GM12878 (cell line): ENCODE results near the gene CPD. TPM values are rescaled to one million over a fixed set of nuclear protein-coding genes. Genes with fewer than 3 reads are reported as not detected.

Source experiments
- ATAC-seq: fragments of 200-7000 bp; cut with Tn5 transposase; 3 replicates; pipeline ENCODE4 v1.9.1; 2020; ENCODE audit warnings: mild to moderate bottlenecking, moderate library complexity
- BruUV-seq: library from RNA; stranded (reverse); fragments of 400-500 nt; replicated peaks from 2 replicates; lab custom pipeline; 2021; lab: Mats Ljungman, UMichigan
- CTCF ChIA-PET: fragments of 300-600 bp; sonication (Branson Sonifier 250); formaldehyde crosslinking; extraction: SDS; loops from one replicate; lab custom pipeline; 2021; ENCODE audit warnings: inconsistent platforms; lab: Yijun Ruan, JAX
- POLR2A ChIA-PET: fragments of 350-600 bp; formaldehyde crosslinking; extraction: SDS; loops from one replicate; lab custom pipeline; 2021; ENCODE audit warnings: inconsistent platforms; lab: Charles Lee
- RAD21 ChIA-PET: fragments of 300-600 bp; sonication (Branson Sonifier 250); formaldehyde crosslinking; loops from one replicate; lab custom pipeline; 2023; ENCODE audit warnings: antibody characterized with exemption; ENCODE audit not compliant: unreplicated experiment; lab: Charles Lee
- SMC1A ChIA-PET: fragments of 300-600 bp; sonication (Branson Sonifier 250); formaldehyde crosslinking; loops from one replicate; lab custom pipeline; 2023; ENCODE audit not compliant: unreplicated experiment, uncharacterized antibody; lab: Charles Lee
- DNase-seq: peaks from one replicate; pipeline ENCODE4 v3.0.0-alpha.2; 2011; ENCODE audit warnings: low read depth, low spot score
- FAIRE-seq: peaks from 3 replicates; lab custom pipeline; 2011; peaks lifted over from hg19 to GRCh38; lab: Jason Lieb, UNC
- H2AFZ ChIP-seq: 2 replicates; pipeline ENCODE4 v1.6.0; 2011; ENCODE audit warnings: low read depth, low read length, control low read depth; ENCODE audit not compliant: control insufficient read depth
- H3K27ac ChIP-seq: 2 replicates; pipeline ENCODE4 v1.5.1; 2011; ENCODE audit warnings: control low read depth; ENCODE audit not compliant: control insufficient read depth, insufficient read depth
- H3K27me3 ChIP-seq, 2 experiments: replicated peaks in 1 of 2; 2 replicates each; pipeline versions ENCODE4 v1.6.0 to v1.6.1; 2011; ENCODE audit warnings: low read length in 1 of 2; ENCODE audit not compliant: control insufficient read depth in 2 of 2, insufficient read depth in 2 of 2
- H3K36me3 ChIP-seq, 2 experiments: 2 replicates each; pipeline ENCODE4 v1.5.1; 2011; ENCODE audit warnings: low read length in 1 of 2; ENCODE audit not compliant: control insufficient read depth in 2 of 2, insufficient read depth in 2 of 2
- H3K4me1 ChIP-seq: 2 replicates; pipeline ENCODE4 v1.6.1; 2011; ENCODE audit warnings: mild to moderate bottlenecking, low read length, moderate library complexity, mixed read lengths; ENCODE audit not compliant: control insufficient read depth, insufficient read depth
- H3K4me2 ChIP-seq: 2 replicates; pipeline ENCODE4 v1.6.0; 2011; ENCODE audit warnings: control low read depth; ENCODE audit not compliant: control insufficient read depth, insufficient read depth
- H3K4me3 ChIP-seq: fragments of 200-600 bp; sonication (generic); 2 replicates; pipeline ENCODE4 v1.5.1; 2016
- H3K79me2 ChIP-seq: 2 replicates; pipeline ENCODE4 v1.6.0; 2011; ENCODE audit warnings: low read length; ENCODE audit not compliant: control insufficient read depth, insufficient read depth
- H3K9ac ChIP-seq: 2 replicates; pipeline ENCODE4 v1.8.0; 2011; ENCODE audit warnings: low read length, control low read depth, mixed read lengths; ENCODE audit not compliant: control insufficient read depth, insufficient read depth
- H3K9me3 ChIP-seq: replicated peaks from 3 replicates; pipeline ENCODE4 v1.5.1; 2011; ENCODE audit warnings: mild to moderate bottlenecking, low read length; ENCODE audit not compliant: control insufficient read depth, insufficient read depth
- H4K20me1 ChIP-seq: 2 replicates; pipeline ENCODE4 v1.6.0; 2011; ENCODE audit not compliant: control insufficient read depth, insufficient read depth
- FOXK2 ChIP-seq: fragments of 450-650 bp; IDR thresholded peaks from 2 replicates; pipeline ENCODE4 v1.6.1; 2017; ENCODE audit warnings: mild to moderate bottlenecking, moderate library complexity
- SIX5 ChIP-seq: IDR thresholded peaks from 2 replicates; pipeline ENCODE4 v1.6.1; 2011; ENCODE audit warnings: mild to moderate bottlenecking, low read depth, low read length, moderate library complexity; ENCODE audit not compliant: severe bottlenecking
- SREBF1 ChIP-seq: IDR thresholded peaks from 2 replicates; pipeline ENCODE4 v1.6.1; 2012; ENCODE audit warnings: mild to moderate bottlenecking, low read length
- TCF12 ChIP-seq: IDR thresholded peaks from 2 replicates; pipeline ENCODE4 v1.6.1; 2011; ENCODE audit warnings: low read depth, mild to moderate bottlenecking, low read length
- WGBS: methylation state at CpG from one replicate; pipeline ENCODE4 v1.1.6; 2016; ENCODE audit warnings: low lambda C conversion rate; ENCODE audit not compliant: insufficient replicate concordance, insufficient coverage; ENCODE audit errors: missing lambda C conversion rate; 5-methylcytosine and 5-hydroxymethylcytosine counted together
- in situ Hi-C: fragments of 300-500 bp; cut with MboI; formaldehyde crosslinking; loops from 9 replicates; pipeline ENCODE4 v1.14.3; 2018; ENCODE audit warnings: mixed read lengths
- intact Hi-C: fragments of 100-400 bp; cut with micrococcal nuclease; formaldehyde crosslinking; loops from one replicate; pipeline ENCODE4 v1.14.2; 2022; ENCODE audit not compliant: unreplicated experiment
- polyA plus RNA-seq, 11 experiments: library from polyadenylated mRNA; depleted of rRNA in 4 of 11; unstranded in 6 of 11; stranded (reverse) in 5 of 11; fragments of >200 nt; fragmentation: Nextera tagmentation in 4 of 11; fragmentation: Illumina TruSeq in 1 of 11; extraction: Ambion mirVana in 4 of 11; extraction: Trizol in 1 of 11; gene quantifications; 1 replicate in 1 of 11; 2 replicates in 10 of 11; pipeline versions ENCODE4 v1.2.1 to v1.2.3, GENCODE V29; 2011 to 2016; ENCODE audit warnings: inconsistent platforms in 2 of 11, missing spikeins in 2 of 11, low read depth in 1 of 11
- total RNA-seq, 4 experiments: library from RNA; depleted of rRNA in 3 of 4; stranded (reverse); fragments of >200 nt in 3 of 4; fragmentation: Illumina TruSeq in 1 of 4; extraction: Trizol in 1 of 4; gene quantifications; 2 replicates each; pipeline versions ENCODE4 v1.2.1 to v1.2.3, GENCODE V29; 2013 to 2021
- TF ChIP-seq, protein P1 (sequence below): fragments of 450-650 bp; conservative IDR thresholded peaks from 2 replicates; pipeline ENCODE4 v1.6.1; 2017; ENCODE audit warnings: mild to moderate bottlenecking, moderate library complexity

CPD gene
- total and polyA plus RNA-seq, 10 of the 15 experiments (the other 5 are each of a cell fraction or from before 2014, with no cell fraction given): 3.5 to 24.2 (median 15.7) TPM

DNA sequence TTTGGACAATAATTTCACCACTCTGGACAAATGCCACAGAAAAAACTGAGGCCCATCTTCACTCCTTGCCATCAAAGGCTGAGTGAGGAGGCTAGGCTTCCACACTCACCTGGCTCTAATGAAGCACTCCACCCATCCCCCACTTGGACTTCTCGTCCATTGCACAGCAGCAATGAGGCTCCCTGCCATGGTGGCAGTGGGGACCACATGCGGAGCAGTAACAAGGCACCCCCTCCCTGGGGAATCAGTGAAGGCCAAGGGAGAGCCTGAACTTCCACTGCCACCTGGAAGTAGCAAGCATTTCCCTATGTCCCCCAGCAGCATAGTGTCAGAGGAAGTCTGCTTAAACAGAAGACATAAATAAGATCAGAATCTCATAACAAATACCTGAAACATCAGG lies 96.5 kb downstream of the CPD start:
- TF ChIP-seq, protein P1, sequence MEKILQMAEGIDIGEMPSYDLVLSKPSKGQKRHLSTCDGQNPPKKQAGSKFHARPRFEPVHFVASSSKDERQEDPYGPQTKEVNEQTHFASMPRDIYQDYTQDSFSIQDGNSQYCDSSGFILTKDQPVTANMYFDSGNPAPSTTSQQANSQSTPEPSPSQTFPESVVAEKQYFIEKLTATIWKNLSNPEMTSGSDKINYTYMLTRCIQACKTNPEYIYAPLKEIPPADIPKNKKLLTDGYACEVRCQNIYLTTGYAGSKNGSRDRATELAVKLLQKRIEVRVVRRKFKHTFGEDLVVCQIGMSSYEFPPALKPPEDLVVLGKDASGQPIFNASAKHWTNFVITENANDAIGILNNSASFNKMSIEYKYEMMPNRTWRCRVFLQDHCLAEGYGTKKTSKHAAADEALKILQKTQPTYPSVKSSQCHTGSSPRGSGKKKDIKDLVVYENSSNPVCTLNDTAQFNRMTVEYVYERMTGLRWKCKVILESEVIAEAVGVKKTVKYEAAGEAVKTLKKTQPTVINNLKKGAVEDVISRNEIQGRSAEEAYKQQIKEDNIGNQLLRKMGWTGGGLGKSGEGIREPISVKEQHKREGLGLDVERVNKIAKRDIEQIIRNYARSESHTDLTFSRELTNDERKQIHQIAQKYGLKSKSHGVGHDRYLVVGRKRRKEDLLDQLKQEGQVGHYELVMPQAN: no peak
- no peak for TF ChIP-seq FOXK2
- TF ChIP-seq SREBF1: no peak
- TF ChIP-seq TCF12: no peak
- no peak for TF ChIP-seq SIX5
- TF ChIP-seq, all 136 proteins: peak for 0
- Histone ChIP-seq H3K9ac (no peak overlapping the region), H4K20me1 (no peaks in the 10 kb centered on the region), H3K9me3 (no peaks in the 10 kb centered on the region), H3K4me1 (peaks cover 7% of the 10 kb centered on the region), H3K4me2 (no peak overlapping the region), H3K36me3 (no peaks in the 10 kb centered on the region; a peak in 1 of 4 replicates), H3K4me3 (no peak overlapping the region), H3K27me3 (no peaks in the 10 kb centered on the region), H3K79me2 (peaks cover 21% of the 10 kb centered on the region), H2AFZ (no peak overlapping the region), H3K27ac (no peak overlapping the region)
- intact Hi-C loops: loop anchor here (5.0 to 10.0 kb wide), 2 partner anchors 242 to 370 kb away; no protein-coding TSS in a partner anchor
- no peak for ATAC-seq
- SMC1A ChIA-PET: interaction anchor here (1.1 to 3.2 kb wide), 5 partner anchors 10 to 135 kb away, joined by 3 to 34 read pairs (median 4); no protein-coding TSS in a partner anchor
- 100% methylated on average over 2 of the region's 2 CpGs for WGBS
- in situ Hi-C loops: loop anchor here (5.0 kb wide), 1 partner anchor 242 kb away; no protein-coding TSS in a partner anchor
- no peak for DNase-seq
- BruUV-seq: no TSS peak
- CTCF ChIA-PET: interaction anchor here (1.5 to 4.2 kb wide), 5 partner anchors 8 to 183 kb away, joined by 3 to 45 read pairs (median 8); partner anchors contain the start of gene BLMH
- FAIRE-seq: no peak
- RAD21 ChIA-PET: interaction anchor here (1.9 to 2.5 kb wide), 3 partner anchors 134 to 370 kb away, joined by 10 to 19 read pairs (median 11); partner anchors contain the start of gene CRLF3
- POLR2A ChIA-PET: no interaction called here
